Neural progenitor cell (in vitro differentiated cells): Measurements from ENCODE around the gene SCAMP4.

ENCODE experiments used
- CTCF ChIP-seq: fragments of 200-600 bp; sonication (generic); IDR thresholded peaks from 2 replicates; pipeline ENCODE4 v1.5.1; 2017; ENCODE audit warnings: antibody characterized with exemption, mild to moderate bottlenecking
- EZH2 ChIP-seq: fragments of 200-600 bp; sonication (generic); IDR thresholded peaks from 2 replicates; pipeline ENCODE4 v1.6.1; 2017; ENCODE audit warnings: antibody characterized with exemption, mild to moderate bottlenecking, moderate library complexity
- EZH2phosphoT487 ChIP-seq: fragments of 200-600 bp; sonication (generic); IDR thresholded peaks from 2 replicates; pipeline ENCODE4 v1.6.1; 2017; ENCODE audit warnings: antibody characterized with exemption

- TF ChIP-seq CTCF (no peak), EZH2 (no peak), EZH2phosphoT487 (no peak)
These were observed 27.2 kb downstream of the SCAMP4 start for GRCh38 chr19:1932395-1932794.
